BLaER1 treated with 17β-estradiol and CSF1 and Interleukin-3, amounts not matched to agents 10 nM and 100 nM (cell line): ENCODE results near the gene SYNE3.

Experiments used
- H3K27ac ChIP-seq, 11 experiments: shearing (Covaris generic); formaldehyde crosslinking; 2 replicates each; pipeline ENCODE4 v1.8.1; 2022
- H3K27me3 ChIP-seq, 11 experiments: shearing (Covaris generic); formaldehyde crosslinking; 2 replicates each; pipeline ENCODE4 v1.8.1; 2022
- H3K36me3 ChIP-seq, 11 experiments: shearing (Covaris generic); formaldehyde crosslinking; 2 replicates each; pipeline ENCODE4 v1.8.1; 2022
- H3K4me1 ChIP-seq, 10 experiments: shearing (Covaris generic); formaldehyde crosslinking; 2 replicates each; pipeline ENCODE4 v1.8.1; 2022
- H3K4me2 ChIP-seq, 11 experiments: shearing (Covaris generic); formaldehyde crosslinking; 2 replicates each; pipeline ENCODE4 v1.8.1; 2022
- H3K4me3 ChIP-seq, 10 experiments: shearing (Covaris generic); formaldehyde crosslinking; 2 replicates each; pipeline ENCODE4 v1.8.1; 2022
- H3K9ac ChIP-seq, 11 experiments: shearing (Covaris generic); formaldehyde crosslinking; 2 replicates each; pipeline ENCODE4 v1.8.1; 2022
- H3K9me3 ChIP-seq, 11 experiments: shearing (Covaris generic); formaldehyde crosslinking; replicated peaks in 1 of 11; 2 replicates each; pipeline ENCODE4 v1.8.1; 2022
- H4K20me1 ChIP-seq, 11 experiments: shearing (Covaris generic); formaldehyde crosslinking; 2 replicates each; pipeline ENCODE4 v1.8.1; 2022
- Cebpa-rat ChIP-seq, 11 experiments: shearing (Covaris generic); IDR thresholded peaks; 2 replicates each; pipeline ENCODE4 v1.8.1; 2022

Gene SYNE3

GRCh38 chr14:95531473-95531872 lies 15.0 kb upstream of the SYNE3 start:
- peak overlapping the region in 10 of 11 experiments; percentile 12 to 98 (median 94); a peak in 19 of 22 replicates for H3K27ac ChIP-seq
- peak overlapping the region; percentile 83 to 99 (median 96) for H3K4me2 ChIP-seq
- H3K27me3 ChIP-seq, result no peaks in the 10 kb centered on the region
- H3K4me1 ChIP-seq, result peaks cover 56 to 78% (median 64%) of the 10 kb centered on the region in 10 experiments
- no peaks in the 10 kb centered on the region for H3K9me3 ChIP-seq
- TF ChIP-seq Cebpa-rat (IDR thresholded peaks at IDR 0.05), result no peak
- H4K20me1 ChIP-seq, result peaks cover 0 to 41% (median 21%) of the 10 kb centered on the region in 11 experiments; a peak in 19 of 22 replicates
- peaks cover 0 to 25% (median 9%) of the 10 kb centered on the region in 11 experiments; a peak in 12 of 22 replicates for H3K36me3 ChIP-seq
- peak overlapping the region; percentile 6 to 97 (median 92); a peak in 15 of 20 replicates for H3K4me3 ChIP-seq
- peak overlapping the region; percentile 25 to 95 (median 92); a peak in 20 of 22 replicates for H3K9ac ChIP-seq

GRCh38 chr14:95530473-95531276 lies 14.2 kb upstream of the SYNE3 start:
- peak overlapping the region; percentile 83 to 99 (median 96) for H3K4me2 ChIP-seq
- TF ChIP-seq Cebpa-rat (IDR thresholded peaks at IDR 0.05), result no peak
- H3K4me1 ChIP-seq, result peaks cover 57 to 78% (median 64%) of the 10 kb centered on the region in 10 experiments
- peak overlapping the region; percentile 9 to 98 (median 94); a peak in 20 of 22 replicates for H3K27ac ChIP-seq
- H3K4me3 ChIP-seq, result peak overlapping the region; percentile 6 to 97 (median 92); a peak in 12 of 20 replicates
- H3K27me3 ChIP-seq, result no peaks in the 10 kb centered on the region
- peak overlapping the region; percentile 25 to 95 (median 92); a peak in 20 of 22 replicates for H3K9ac ChIP-seq
- H3K9me3 ChIP-seq, result no peaks in the 10 kb centered on the region
- H4K20me1 ChIP-seq, result peaks cover 0 to 33% (median 13%) of the 10 kb centered on the region in 11 experiments; a peak in 18 of 22 replicates
- H3K36me3 ChIP-seq, result peaks cover 0 to 25% (median 9%) of the 10 kb centered on the region in 11 experiments; a peak in 12 of 22 replicates

- no peak for TF ChIP-seq Cebpa-rat (IDR thresholded peaks at IDR 0.05)
- peaks cover 0 to 26% (median 7%) of the 10 kb centered on the region in 11 experiments; a peak in 5 of 22 replicates for H4K20me1 ChIP-seq
- peak overlapping the region in 8 of 11 experiments; percentile 12 to 98 (median 65); a peak in 11 of 22 replicates for H3K27ac ChIP-seq
- H3K4me2 ChIP-seq, result peak overlapping the region in 8 of 11 experiments; percentile 37 to 99 (median 94); a peak in 14 of 22 replicates
- H3K36me3 ChIP-seq, result peaks cover 0 to 25% (median 9%) of the 10 kb centered on the region in 11 experiments; a peak in 12 of 22 replicates
- H3K4me1 ChIP-seq, result peaks cover 69 to 92% (median 79%) of the 10 kb centered on the region in 10 experiments
- H3K9ac ChIP-seq, result peak overlapping the region in 5 of 11 experiments; percentile 9 to 94 (median 43); a peak in 4 of 22 replicates
- no peaks in the 10 kb centered on the region for H3K27me3 ChIP-seq
- H3K4me3 ChIP-seq, result no peak overlapping the region
- no peaks in the 10 kb centered on the region for H3K9me3 ChIP-seq
Measured at GRCh38 chr14:95529216-95529615, 12.8 kb upstream of the SYNE3 start.

GRCh38 chr14:95527387-95528002 lies 11.0 kb upstream of the SYNE3 start:
- no peak for TF ChIP-seq Cebpa-rat (IDR thresholded peaks at IDR 0.05)
- peak overlapping the region in 8 of 11 experiments; percentile 57 to 98 (median 94); a peak in 17 of 22 replicates for H3K27ac ChIP-seq
- H3K4me3 ChIP-seq, result no peak overlapping the region
- peaks cover 0 to 24% (median 7%) of the 10 kb centered on the region in 11 experiments; a peak in 5 of 22 replicates for H4K20me1 ChIP-seq
- no peaks in the 10 kb centered on the region for H3K9me3 ChIP-seq
- H3K4me2 ChIP-seq, result peak overlapping the region; percentile 60 to 99 (median 91)
- peak overlapping the region in 8 of 11 experiments; percentile 23 to 92 (median 42); a peak in 13 of 22 replicates for H3K9ac ChIP-seq
- no peaks in the 10 kb centered on the region for H3K27me3 ChIP-seq
- peaks cover 76 to 100% (median 94%) of the 10 kb centered on the region in 10 experiments for H3K4me1 ChIP-seq
- peaks cover 0 to 25% (median 9%) of the 10 kb centered on the region in 11 experiments; a peak in 12 of 22 replicates for H3K36me3 ChIP-seq

- Histone ChIP-seq H3K36me3 (peaks cover 0 to 25% (median 9%) of the 10 kb centered on the region in 11 experiments; a peak in 12 of 22 replicates), H3K4me3 (no peak overlapping the region), H3K4me1 (peaks cover 76 to 100% (median 100%) of the 10 kb centered on the region in 10 experiments), H3K4me2 (peak overlapping the region; percentile 60 to 99 (median 91)), H3K27me3 (no peaks in the 10 kb centered on the region), H3K27ac (peak overlapping the region in 8 of 11 experiments; percentile 57 to 98 (median 94); a peak in 18 of 22 replicates), H3K9me3 (no peaks in the 10 kb centered on the region), H4K20me1 (peaks cover 0 to 17% (median 7%) of the 10 kb centered on the region in 11 experiments; a peak in 5 of 22 replicates), H3K9ac (peak overlapping the region in 8 of 11 experiments; percentile 23 to 92 (median 42); a peak in 13 of 22 replicates)
- TF ChIP-seq Cebpa-rat (IDR thresholded peaks at IDR 0.05), result no peak
Measured at GRCh38 chr14:95526483-95527386, 10.3 kb upstream of the SYNE3 start.

DNA sequence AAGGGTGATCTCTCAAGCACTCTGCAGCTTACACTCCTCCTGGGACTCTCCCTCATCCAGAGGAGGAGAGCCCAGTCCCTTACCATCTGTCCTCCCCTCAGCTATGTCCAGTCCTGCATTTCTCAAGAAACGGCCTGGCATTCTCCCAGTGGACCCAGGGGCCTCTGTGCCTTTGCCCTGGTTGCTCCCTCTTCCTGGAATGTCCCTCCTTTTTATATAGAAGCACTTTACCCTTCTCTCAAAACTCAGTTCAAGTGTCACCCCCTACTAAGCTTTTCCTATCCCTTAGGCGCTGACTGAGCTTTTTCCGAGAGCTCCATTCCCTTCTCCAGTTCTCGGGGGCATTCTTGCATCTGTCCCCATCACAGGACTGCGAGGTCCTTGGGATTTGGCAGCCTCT lies 9.5 kb upstream of the SYNE3 start:
- TF ChIP-seq Cebpa-rat (IDR thresholded peaks at IDR 0.05), result no peak
- Histone ChIP-seq H3K4me3 (no peak overlapping the region), H3K36me3 (peaks cover 0 to 20% (median 9%) of the 10 kb centered on the region in 11 experiments; a peak in 12 of 22 replicates), H3K9ac (peak overlapping the region in 7 of 11 experiments; percentile 2 to 92 (median 28); a peak in 9 of 22 replicates), H3K27ac (peak overlapping the region in 8 of 11 experiments; percentile 53 to 98 (median 94); a peak in 17 of 22 replicates), H4K20me1 (peaks cover 0 to 15% (median 5%) of the 10 kb centered on the region in 11 experiments; a peak in 4 of 22 replicates), H3K27me3 (no peaks in the 10 kb centered on the region), H3K4me1 (peaks cover 76 to 100% (median 100%) of the 10 kb centered on the region in 10 experiments), H3K4me2 (peak overlapping the region in 10 of 11 experiments; percentile 14 to 99 (median 91); a peak in 20 of 22 replicates), H3K9me3 (no peaks in the 10 kb centered on the region)

GRCh38 chr14:95524706-95525512 lies 8.5 kb upstream of the SYNE3 start:
- no peak for TF ChIP-seq Cebpa-rat (IDR thresholded peaks at IDR 0.05)
- Histone ChIP-seq H3K9ac (peak overlapping the region in 8 of 11 experiments; percentile 15 to 92 (median 80); a peak in 14 of 22 replicates), H3K4me2 (peak overlapping the region; percentile 71 to 99 (median 91)), H3K27ac (peak overlapping the region in 9 of 11 experiments; percentile 86 to 98 (median 95); a peak in 18 of 22 replicates), H3K27me3 (no peaks in the 10 kb centered on the region), H4K20me1 (peaks cover 0 to 8% (median 0%) of the 10 kb centered on the region in 11 experiments; a peak in 2 of 22 replicates), H3K36me3 (peaks cover 0 to 14% (median 6%) of the 10 kb centered on the region in 11 experiments; a peak in 12 of 22 replicates), H3K4me1 (peaks cover 76 to 100% (median 100%) of the 10 kb centered on the region in 10 experiments), H3K4me3 (peak overlapping the region in 7 of 10 experiments; percentile 45 to 59 (median 51); a peak in 9 of 20 replicates), H3K9me3 (no peaks in the 10 kb centered on the region)
